HepG2 (cell line): ENCODE measurements around the gene PSD4. TPM values are rescaled to one million over a fixed set of nuclear protein-coding genes. Genes with fewer than 3 reads are reported as not detected.

Experiments
- CREM ChIP-seq, 2 experiments: sonication (generic) in 1 of 2; formaldehyde crosslinking in 1 of 2; IDR thresholded peaks; 2 replicates each; pipeline versions ENCODE4 v1.4.0 to v1.6.1; 2016 to 2020; ENCODE audit warnings: antibody characterized with exemption in 1 of 2, mild to moderate bottlenecking in 1 of 2, missing genetic modification reagents in 1 of 2
- FOXC1 ChIP-seq: sonication (generic); formaldehyde crosslinking; IDR thresholded peaks from 2 replicates; pipeline ENCODE4 v1.8.0; 2022; ENCODE audit warnings: mild to moderate bottlenecking, missing genetic modification reagents, borderline replicate concordance
- GPN1 ChIP-seq: sonication (generic); formaldehyde crosslinking; IDR thresholded peaks from 2 replicates; pipeline ENCODE4 v1.5.1; 2020; ENCODE audit warnings: missing genetic modification reagents, borderline replicate concordance
- IKZF5 ChIP-seq: IDR thresholded peaks from 2 replicates; pipeline ENCODE4 v1.6.1; 2018; ENCODE audit warnings: missing genetic modification reagents, mild to moderate bottlenecking, missing compliant biosample characterization
- JUN ChIP-seq: sonication (generic); formaldehyde crosslinking; IDR thresholded peaks from 2 replicates; pipeline ENCODE4 v1.4.0; 2020; ENCODE audit warnings: mild to moderate bottlenecking, missing genetic modification reagents
- KLF12 ChIP-seq: sonication (generic); formaldehyde crosslinking; IDR thresholded peaks from 2 replicates; pipeline ENCODE4 v1.4.0; 2020; ENCODE audit warnings: missing genetic modification reagents, borderline replicate concordance
- KLF16 ChIP-seq, 2 experiments: sonication (generic) in 1 of 2; formaldehyde crosslinking in 1 of 2; IDR thresholded peaks; 2 replicates each; pipeline versions ENCODE4 v1.6.1 to v1.8.0; 2016 to 2023; ENCODE audit warnings: missing genetic modification reagents in 2 of 2, missing compliant biosample characterization in 1 of 2
- KMT2A ChIP-seq: sonication (generic); formaldehyde crosslinking; IDR thresholded peaks from 2 replicates; pipeline ENCODE4 v1.4.0; 2020; ENCODE audit warnings: missing genetic modification reagents
- MXD1 ChIP-seq: sonication (generic); formaldehyde crosslinking; IDR thresholded peaks from 2 replicates; pipeline ENCODE4 v1.4.0; 2020; ENCODE audit warnings: mild to moderate bottlenecking, missing genetic modification reagents
- NFKB2 ChIP-seq: sonication (generic); formaldehyde crosslinking; IDR thresholded peaks from 2 replicates; pipeline ENCODE4 v1.4.0; 2020; ENCODE audit warnings: missing genetic modification reagents, borderline replicate concordance
- NR2F2 ChIP-seq: IDR thresholded peaks from 2 replicates; pipeline ENCODE4 v1.6.1; 2012; ENCODE audit warnings: low read depth, inconsistent platforms, borderline replicate concordance
- PAF1 ChIP-seq: IDR thresholded peaks from 2 replicates; pipeline ENCODE4 v1.6.1; 2016; ENCODE audit warnings: missing genetic modification reagents, missing compliant biosample characterization
- POLR2G ChIP-seq: fragments of 200-400 bp; formaldehyde crosslinking; IDR thresholded peaks from 2 replicates; pipeline ENCODE4 v1.6.1; 2018; ENCODE audit warnings: mild to moderate bottlenecking, low read depth, low read length, moderate library complexity
- RFX1 ChIP-seq: fragments of 450-650 bp; IDR thresholded peaks from 2 replicates; pipeline ENCODE4 v1.6.1; 2017
- RNF2 ChIP-seq: fragments of 450-650 bp; conservative IDR thresholded peaks from 2 replicates; pipeline ENCODE4 v1.6.1; 2016; ENCODE audit warnings: low read depth
- SIX4 ChIP-seq: sonication (generic); formaldehyde crosslinking; IDR thresholded peaks from 2 replicates; pipeline ENCODE4 v1.4.0; 2020; ENCODE audit warnings: missing genetic modification reagents
- ZBTB8A ChIP-seq: sonication (generic); formaldehyde crosslinking; IDR thresholded peaks from 2 replicates; pipeline ENCODE4 v1.4.0; 2020; ENCODE audit warnings: mild to moderate bottlenecking, low read depth, missing genetic modification reagents, borderline replicate concordance
- ZHX2 ChIP-seq, 2 experiments: sonication (generic) in 1 of 2; formaldehyde crosslinking in 1 of 2; IDR thresholded peaks; 2 replicates each; pipeline versions ENCODE4 v1.6.1 to v1.9.0; 2014 to 2022; ENCODE audit warnings: antibody characterized with exemption in 1 of 2, borderline replicate concordance in 1 of 2, inconsistent platforms in 1 of 2, low read depth in 1 of 2, missing genetic modification reagents in 1 of 2
- ZNF101 ChIP-seq: sonication (generic); formaldehyde crosslinking; IDR thresholded peaks from 2 replicates; pipeline ENCODE4 v1.4.0; 2020; ENCODE audit warnings: mild to moderate bottlenecking, low read depth, missing genetic modification reagents, borderline replicate concordance
- ZNF350 ChIP-seq: sonication (generic); formaldehyde crosslinking; IDR thresholded peaks from 2 replicates; pipeline ENCODE4 v1.4.0; 2020; ENCODE audit warnings: mild to moderate bottlenecking, low read depth, missing genetic modification reagents, borderline replicate concordance
- ZNF598 ChIP-seq: sonication (generic); formaldehyde crosslinking; IDR thresholded peaks from 2 replicates; pipeline ENCODE4 v1.5.1; 2020; ENCODE audit warnings: mild to moderate bottlenecking, missing genetic modification reagents, borderline replicate concordance
- ZNF629 ChIP-seq: sonication (generic); formaldehyde crosslinking; conservative IDR thresholded peaks from 2 replicates; pipeline ENCODE4 v1.5.0; 2020; ENCODE audit warnings: missing genetic modification reagents
- polyA plus RNA-seq, 8 experiments: library from polyadenylated mRNA; depleted of rRNA in 3 of 8; stranded (reverse) in 7 of 8; unstranded in 1 of 8; fragments of >200 nt; fragmentation: Illumina TruSeq in 4 of 8; extraction: Trizol in 4 of 8; gene quantifications; 2 replicates each; pipeline versions ENCODE4 v1.2.1 to v1.2.3, GENCODE V29; 2011 to 2016; ENCODE audit warnings: low read depth in 4 of 8, missing spikeins in 1 of 8, mixed read lengths in 1 of 8; ENCODE audit not compliant: insufficient read depth in 1 of 8
- total RNA-seq, 5 experiments: library from RNA; depleted of rRNA; stranded (reverse); fragments of >200 nt; fragmentation: Illumina TruSeq; extraction: Trizol; gene quantifications; 2 replicates each; pipeline ENCODE4 v1.2.3, GENCODE V29; 2016; ENCODE audit warnings: low read depth in 1 of 5

The PSD4 gene
- total and polyA plus RNA-seq, 2 of the 13 experiments (the other 11 are each of a cell fraction or from before 2014, with no cell fraction given) = 5.8 to 9.4 TPM

- TF ChIP-seq RFX1 (no peak), ZNF350 (CRISPR knock-in tag) (peak; percentile 74), CREM (IDR thresholded peaks at IDR 0.05) (peak; percentile 46; the same call in 1 of the 2 replicates), CREM (CRISPR knock-in tag; IDR thresholded peaks at IDR 0.05) (no peak), NFKB2 (CRISPR knock-in tag) (peak; percentile 28; the same call in 1 of the 2 replicates), ZBTB8A (CRISPR knock-in tag) (no peak), KLF12 (CRISPR knock-in tag) (no peak; the same call in 1 of the 2 replicates), ZNF598 (no peak; the same call in 1 of the 2 replicates), MXD1 (CRISPR knock-in tag) (no peak), SIX4 (CRISPR knock-in tag) (no peak), KMT2A (CRISPR knock-in tag) (0 out of 2 replicates have a peak, but pooled peaks have one; percentile 46), FOXC1 (0 out of 2 replicates have a peak, but pooled peaks have one; percentile 45), POLR2G (peak; percentile 51; the same call in 1 of the 2 replicates), IKZF5 (CRISPR knock-in tag) (peak; percentile 70), ZNF629 (peak; percentile 89), KLF16 (CRISPR knock-in tag; IDR thresholded peaks at IDR 0.05) (no peak), RNF2 (0 out of 2 replicates have a peak, but pooled peaks have one; percentile 56), GPN1 (no peak), JUN (CRISPR knock-in tag) (peak; percentile 84; the same call in 1 of the 2 replicates), PAF1 (no peak), ZNF101 (CRISPR knock-in tag) (no peak), ZHX2 (IDR thresholded peaks at IDR 0.05; ENCODE audit: low read depth) (peak; percentile 65; the same call in 1 of the 2 replicates), ZHX2 (CRISPR knock-in tag; IDR thresholded peaks at IDR 0.05; ENCODE audit: borderline replicate concordance) (no peak), NR2F2 (peak; percentile 28)
Measured at GRCh38 chr2:113180131-113180946, 6.6 kb downstream of the PSD4 start (continued).
